Measurements from ENCODE around the gene ITGB8. TPM values are rescaled to one million over a fixed set of nuclear protein-coding genes. Genes with fewer than 3 reads are reported as not detected.

Gene ITGB8
- total RNA-seq, 4 donors from 2014 or later, result 14.0 to 33.6 (median 17.7) TPM

DNA sequence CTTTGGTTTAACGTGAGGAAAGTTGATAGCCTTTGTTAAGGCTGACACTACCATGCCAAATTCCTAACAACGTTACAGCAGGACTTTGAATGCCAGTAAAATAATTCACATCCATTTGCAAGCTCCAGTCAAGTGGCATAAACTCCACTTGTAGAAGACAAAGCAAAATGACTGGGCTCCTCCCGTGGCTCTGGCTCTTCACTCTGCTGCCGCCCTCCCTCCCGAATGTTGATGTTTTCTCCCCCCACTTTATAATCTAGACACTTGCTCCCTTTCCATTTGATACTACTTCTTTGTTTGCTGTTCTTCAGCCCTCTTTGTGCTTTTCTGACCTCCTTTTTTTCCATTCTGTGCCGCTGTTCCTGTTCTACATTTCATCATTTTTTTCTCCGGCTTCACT, 22.8 kb upstream of the ITGB8 start:
- Histone ChIP-seq H3K27ac (no peak overlapping the region), H3K36me3 (no peaks in the 10 kb centered on the region), H3K9me3 (no peaks in the 10 kb centered on the region), H3K4me1 (no peaks in the 10 kb centered on the region), H3K4me3 (replicated peaks in 1 of 3) (no peak overlapping the region), H3K27me3 (no peaks in the 10 kb centered on the region)
- intact Hi-C loops (cut with DNase I), result no loop called here
- DNase-seq, result no peak
- TF ChIP-seq POLR2A (IDR thresholded peaks at IDR 0.05), result no peak
- TF ChIP-seq, protein P1, sequence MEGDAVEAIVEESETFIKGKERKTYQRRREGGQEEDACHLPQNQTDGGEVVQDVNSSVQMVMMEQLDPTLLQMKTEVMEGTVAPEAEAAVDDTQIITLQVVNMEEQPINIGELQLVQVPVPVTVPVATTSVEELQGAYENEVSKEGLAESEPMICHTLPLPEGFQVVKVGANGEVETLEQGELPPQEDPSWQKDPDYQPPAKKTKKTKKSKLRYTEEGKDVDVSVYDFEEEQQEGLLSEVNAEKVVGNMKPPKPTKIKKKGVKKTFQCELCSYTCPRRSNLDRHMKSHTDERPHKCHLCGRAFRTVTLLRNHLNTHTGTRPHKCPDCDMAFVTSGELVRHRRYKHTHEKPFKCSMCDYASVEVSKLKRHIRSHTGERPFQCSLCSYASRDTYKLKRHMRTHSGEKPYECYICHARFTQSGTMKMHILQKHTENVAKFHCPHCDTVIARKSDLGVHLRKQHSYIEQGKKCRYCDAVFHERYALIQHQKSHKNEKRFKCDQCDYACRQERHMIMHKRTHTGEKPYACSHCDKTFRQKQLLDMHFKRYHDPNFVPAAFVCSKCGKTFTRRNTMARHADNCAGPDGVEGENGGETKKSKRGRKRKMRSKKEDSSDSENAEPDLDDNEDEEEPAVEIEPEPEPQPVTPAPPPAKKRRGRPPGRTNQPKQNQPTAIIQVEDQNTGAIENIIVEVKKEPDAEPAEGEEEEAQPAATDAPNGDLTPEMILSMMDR (IDR thresholded peaks at IDR 0.05), result no peak
- WGBS, 2 donors, result 53 to 55% methylated on average over 7 of the region's 7 CpGs

DNA sequence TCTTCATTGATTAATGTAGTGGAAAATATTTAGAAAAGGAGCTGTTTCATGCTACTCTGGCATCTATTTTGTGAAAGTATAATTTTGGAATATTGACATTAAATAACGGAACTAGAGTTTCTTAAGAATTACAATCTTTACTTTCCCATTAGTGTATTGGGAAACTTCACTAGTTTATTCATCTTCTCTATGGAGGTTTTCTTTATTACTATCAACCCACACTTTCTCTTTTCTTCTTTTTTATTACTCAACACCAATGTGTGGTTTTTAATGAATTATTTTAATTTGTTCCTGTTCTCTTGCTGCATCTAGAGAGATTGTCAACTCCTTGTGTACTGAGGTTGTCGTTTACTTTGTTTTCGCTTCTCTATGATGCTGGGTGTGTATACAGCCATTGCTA, 20.4 kb upstream of the ITGB8 start:
- TF ChIP-seq, protein P1 (IDR thresholded peaks at IDR 0.05), result no peak
- no peak for TF ChIP-seq POLR2A (IDR thresholded peaks at IDR 0.05)
- Histone ChIP-seq H3K4me1 (no peaks in the 10 kb centered on the region), H3K27ac (no peak overlapping the region), H3K27me3 (no peaks in the 10 kb centered on the region), H3K36me3 (no peaks in the 10 kb centered on the region), H3K4me3 (replicated peaks in 1 of 3) (no peak overlapping the region), H3K9me3 (no peaks in the 10 kb centered on the region)
- intact Hi-C loops (cut with DNase I), result no loop called here
- no peak for DNase-seq
- WGBS, 2 donors, result 91 to 94% methylated on average over 3 of the region's 3 CpGs

DNA sequence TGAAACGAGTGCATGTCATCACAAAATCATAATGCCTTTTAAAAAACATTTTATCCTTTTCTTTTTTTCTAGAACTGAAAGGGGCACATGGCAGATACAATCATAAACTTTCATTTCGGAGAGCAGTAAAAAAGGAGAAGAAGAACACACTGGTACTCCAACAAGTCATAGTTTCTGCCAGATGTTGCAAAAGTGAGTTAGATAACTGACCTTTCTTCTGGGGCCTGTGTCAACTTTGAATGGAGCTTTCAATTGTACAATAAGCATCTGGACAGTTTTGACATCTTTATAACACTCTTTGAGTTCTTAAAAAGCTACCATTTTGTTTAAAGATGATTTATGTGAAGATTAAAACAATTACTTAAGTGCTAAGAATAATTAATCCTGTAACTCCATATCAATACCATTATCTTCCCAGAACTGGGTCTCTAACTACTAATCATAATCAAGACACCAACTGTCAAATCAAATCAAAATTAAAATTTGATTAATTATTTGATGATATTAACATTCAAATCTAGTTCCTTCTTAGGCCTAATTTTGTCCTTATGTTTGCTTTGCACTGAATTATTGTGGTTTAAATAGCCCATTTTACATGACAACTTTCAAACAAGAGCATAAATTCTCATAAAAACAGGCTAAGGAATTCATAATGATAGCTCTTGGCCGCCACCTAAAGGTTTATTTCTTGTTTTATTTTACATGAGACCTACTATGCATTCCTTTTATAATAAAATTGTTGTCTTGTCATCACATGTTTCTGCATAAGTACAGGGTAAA, 19.5 kb upstream of the ITGB8 start:
- no peaks in the 10 kb centered on the region for H3K27me3 ChIP-seq
- intact Hi-C loops (cut with DNase I), result no loop called here
- no peak for TF ChIP-seq POLR2A (IDR thresholded peaks at IDR 0.05)
- TF ChIP-seq, protein P1 (IDR thresholded peaks at IDR 0.05), result peak in 3 of 6 experiments; percentile 26 to 39 (median 26)
- DNase-seq, result no peak
- no peaks in the 10 kb centered on the region for H3K9me3 ChIP-seq
- no peaks in the 10 kb centered on the region for H3K36me3 ChIP-seq
- H3K4me1 ChIP-seq, result no peaks in the 10 kb centered on the region
- 78% methylated on average over 3 of the region's 3 CpGs for WGBS, 2 donors
- no peak overlapping the region for H3K27ac ChIP-seq
- H3K4me3 ChIP-seq (replicated peaks in 1 of 3), result no peak overlapping the region

DNA sequence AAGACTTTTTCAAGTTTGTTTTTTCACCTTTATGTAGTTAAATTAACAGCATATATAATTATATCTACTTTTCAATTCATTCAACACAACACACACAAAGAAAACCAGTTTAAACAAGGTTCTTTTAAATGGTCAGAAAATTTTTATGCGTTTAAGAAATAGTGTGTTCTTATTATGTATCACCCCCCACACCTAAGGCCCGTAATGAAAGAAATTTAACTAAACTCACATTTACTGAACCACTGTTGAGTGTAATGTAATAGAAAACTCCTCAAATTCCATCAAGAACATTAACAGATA, 19.0 kb upstream of the ITGB8 start:
- intact Hi-C loops (cut with DNase I), result no loop called here
- H3K36me3 ChIP-seq, result no peaks in the 10 kb centered on the region
- TF ChIP-seq POLR2A (IDR thresholded peaks at IDR 0.05), result no peak
- TF ChIP-seq, protein P1 (IDR thresholded peaks at IDR 0.05), result no peak
- DNase-seq, result no peak
- H3K9me3 ChIP-seq, result no peaks in the 10 kb centered on the region
- H3K27ac ChIP-seq, result no peak overlapping the region
- 93 to 96% methylated on average over 2 of the region's 2 CpGs for WGBS, 2 donors
- H3K4me1 ChIP-seq, result no peaks in the 10 kb centered on the region
- H3K27me3 ChIP-seq, result no peaks in the 10 kb centered on the region
- H3K4me3 ChIP-seq (replicated peaks in 1 of 3), result no peak overlapping the region

DNA sequence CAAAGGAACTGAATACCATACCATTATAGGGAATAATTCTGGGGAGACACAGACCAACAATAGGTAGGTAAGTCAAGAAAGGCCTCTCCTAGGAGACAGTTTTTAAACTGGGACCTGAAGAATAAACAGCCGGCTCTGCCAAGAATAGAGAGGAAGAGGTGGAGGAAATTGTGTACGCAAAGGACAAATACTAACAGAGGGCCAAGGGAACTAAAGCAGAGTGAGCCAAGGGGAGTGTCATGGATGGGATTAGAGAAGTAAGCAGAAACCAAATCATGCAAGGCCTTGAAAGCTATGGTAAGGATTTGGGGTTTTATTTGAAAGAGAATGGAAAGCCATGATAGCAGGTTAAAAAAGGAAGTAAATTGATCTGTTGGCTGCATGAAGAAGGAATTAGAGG, 18.1 kb upstream of the ITGB8 start:
- TF ChIP-seq, protein P1 (IDR thresholded peaks at IDR 0.05), result no peak
- no peak for TF ChIP-seq POLR2A (IDR thresholded peaks at IDR 0.05)
- WGBS, 2 donors, result 42 to 52% methylated on average over 2 of the region's 2 CpGs
- Histone ChIP-seq H3K27ac (no peak overlapping the region), H3K27me3 (no peaks in the 10 kb centered on the region), H3K36me3 (no peaks in the 10 kb centered on the region), H3K9me3 (no peaks in the 10 kb centered on the region), H3K4me3 (replicated peaks in 1 of 3) (no peak overlapping the region), H3K4me1 (no peaks in the 10 kb centered on the region)
- no peak for DNase-seq
- intact Hi-C loops (cut with DNase I), result no loop called here

Data from thyroid gland (tissue), 4 donors.